Aorta (tissue), 5 donors: Measurements from ENCODE around the gene SLC25A15. TPM values are rescaled to one million over a fixed set of nuclear protein-coding genes. Genes with fewer than 3 reads are reported as not detected.
"Not testable (repeated sequence)": the region's sequence is repeated elsewhere in the genome, so short reads cannot be mapped to it uniquely, and the experiment has no call there.

Experiments used
- ATAC-seq: fragments of 200-7000 bp; cut with Tn5 transposase; one replicate; pipeline ENCODE4 v1.9.1; 2022; ENCODE audit warnings: moderate library complexity; ENCODE audit not compliant: low FRiP score
- DNase-seq, 2 donors: peaks; one replicate each; pipeline ENCODE4 v3.0.0-alpha.2; 2020
- H3K27ac ChIP-seq, 2 donors: one replicate each; pipeline ENCODE4 v1.5.1; 2013; ENCODE audit warnings: low read length in 2 of 2, mild to moderate bottlenecking in 2 of 2, moderate library complexity in 2 of 2, control low read depth in 1 of 2, inconsistent platforms in 1 of 2, low read depth in 1 of 2
- H3K27me3 ChIP-seq, 2 donors: one replicate each; pipeline ENCODE4 v1.6.1; 2013; ENCODE audit warnings: control low read depth in 1 of 2, low read length in 1 of 2, mild to moderate bottlenecking in 1 of 2, moderate library complexity in 1 of 2; ENCODE audit not compliant: insufficient read depth in 2 of 2, control insufficient read depth in 1 of 2
- H3K36me3 ChIP-seq, 2 donors: one replicate each; pipeline ENCODE4 v1.6.1; 2013; ENCODE audit warnings: control low read depth in 1 of 2, low read length in 1 of 2, mild to moderate bottlenecking in 1 of 2; ENCODE audit not compliant: insufficient read depth in 2 of 2, control insufficient read depth in 1 of 2
- H3K4me1 ChIP-seq, 2 donors: one replicate each; pipeline ENCODE4 v1.6.1; 2013; ENCODE audit warnings: low read length in 2 of 2, control low read depth in 1 of 2, mild to moderate bottlenecking in 1 of 2, moderate library complexity in 1 of 2; ENCODE audit not compliant: insufficient read depth in 2 of 2, control insufficient read depth in 1 of 2
- H3K4me3 ChIP-seq, 2 donors: one replicate each; pipeline ENCODE4 v1.5.1; 2013; ENCODE audit warnings: low read length in 2 of 2, control low read depth in 1 of 2, mild to moderate bottlenecking in 1 of 2
- H3K9me3 ChIP-seq: one replicate; pipeline ENCODE4 v1.6.1; 2013; ENCODE audit warnings: mild to moderate bottlenecking, low read length; ENCODE audit not compliant: control insufficient read depth
- WGBS, 2 donors: extraction: QIAGEN DNeasy Blood & Tissue Kit; methylation state at CpG; one replicate each; pipeline ENCODE4 v1.1.7; 2013; 5-methylcytosine and 5-hydroxymethylcytosine counted together
- intact Hi-C, 2 donors: fragments of 100-400 bp; cut with DNase I; formaldehyde crosslinking; loops; one replicate each; pipeline versions ENCODE4 v1.14.2 to v1.15.0; 2022
- microRNA-seq, 2 donors: library from miRNA; unstranded; fragments of <30 nt; microRNA quantifications; one replicate each; pipeline ENCODE4 v1.2.0, GENCODE V29; 2020
- polyA plus RNA-seq, 2 donors: library from polyadenylated mRNA; stranded (reverse); fragments of 200-250 nt; gene quantifications; one replicate each; pipeline ENCODE4 v1.2.3, GENCODE V29; 2013
- total RNA-seq, 2 donors: library from RNA; stranded (reverse); fragmentation: NEBNext Ultra II Directional; extraction: Animal tissue kit (Norgen Biotek cat#: 25700); gene quantifications; one replicate each; pipeline ENCODE4 v1.2.1, GENCODE V29; 2021
- donor health status: healthy with polysubstance abuse.
- donor health status: Bipolar disorder and iron deficiency.
- donor health status: DM: no; HTN: no; CAD: no.
- donor health status: DM: no; HTN: no; CAD: no.
- donor health status: DM: yes; HTN: yes; CAD: no.

The SLC25A15 gene
- total and polyA plus RNA-seq, 4 donors = 1.1 to 3.7 (median 2.3) TPM

DNA sequence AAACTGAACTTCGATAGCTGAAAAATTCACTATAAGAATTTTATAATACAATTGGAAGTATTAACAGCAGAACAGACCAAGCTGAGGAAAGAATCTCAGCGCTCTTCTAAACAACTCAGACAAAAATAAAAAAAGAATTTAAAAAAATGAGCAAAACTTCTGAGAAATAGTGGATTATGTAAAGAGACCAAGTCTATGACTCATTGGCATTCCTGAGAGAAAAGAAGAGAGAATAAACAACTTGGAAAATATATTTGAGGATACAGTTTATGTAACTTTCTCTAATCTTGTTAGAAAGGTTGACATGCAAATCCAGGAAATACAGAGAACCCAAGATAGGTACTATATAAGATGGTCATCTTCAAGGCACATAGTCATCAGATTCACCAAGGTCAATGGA is 25.4 kb downstream of the SLC25A15 start:
- WGBS, 2 donors = 97% methylated on average over 2 of the region's 2 CpGs
- peaks cover under 1 to 1% of the 10 kb centered on the region in 2 donors for H3K36me3 ChIP-seq
- ATAC-seq (no peak), DNase-seq (no peak)
- H3K4me1 ChIP-seq = no peaks in the 10 kb centered on the region
- intact Hi-C loops = no loop called here
- H3K9me3 ChIP-seq = no peaks in the 10 kb centered on the region
- no peak overlapping the region for H3K27ac ChIP-seq
- H3K27me3 ChIP-seq = no peaks in the 10 kb centered on the region
- no peak overlapping the region for H3K4me3 ChIP-seq

DNA sequence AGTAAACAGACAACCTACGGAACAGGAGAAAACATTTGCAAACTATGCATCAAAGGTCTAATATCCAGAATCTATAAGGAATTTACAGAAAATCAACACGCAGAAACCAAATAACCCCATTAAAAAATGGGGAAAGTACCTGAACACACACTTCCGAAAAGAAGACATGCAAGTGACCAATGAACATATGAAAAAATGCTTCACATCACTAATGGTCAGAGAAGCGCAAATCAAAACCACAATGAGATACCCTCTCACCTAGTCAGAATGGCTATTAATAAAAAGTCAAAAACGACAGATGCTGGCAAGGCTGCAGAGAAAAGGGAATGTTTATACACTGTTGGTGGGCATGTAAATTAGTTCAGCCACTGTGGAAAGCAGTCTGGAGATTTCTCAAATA is 29.5 kb downstream of the SLC25A15 start:
- Histone ChIP-seq H3K36me3 (peaks cover 0 to 1% of the 10 kb centered on the region in 2 donors), H3K4me1 (no peaks in the 10 kb centered on the region), H3K27me3 (no peaks in the 10 kb centered on the region), H3K27ac (no peak overlapping the region), H3K9me3 (no peaks in the 10 kb centered on the region), H3K4me3 (no peak overlapping the region)
- ATAC-seq (no peak), DNase-seq (no peak)
- 86 to 89% methylated on average over 5 of the region's 5 CpGs for WGBS, 2 donors
- intact Hi-C loops = no loop called here

GRCh38 chr13:40819797-40820315 is 30.4 kb downstream of the SLC25A15 start:
- Histone ChIP-seq H3K4me3 (no peak overlapping the region), H3K36me3 (peaks cover 0 to 1% of the 10 kb centered on the region in 2 donors), H3K4me1 (no peaks in the 10 kb centered on the region), H3K9me3 (no peaks in the 10 kb centered on the region), H3K27ac (no peak overlapping the region), H3K27me3 (no peaks in the 10 kb centered on the region)
- ATAC-seq (no peak), DNase-seq (no peak)
- intact Hi-C loops = no loop called here
- 88 to 90% methylated on average over 1 of the region's 1 CpG for WGBS, 2 donors

DNA sequence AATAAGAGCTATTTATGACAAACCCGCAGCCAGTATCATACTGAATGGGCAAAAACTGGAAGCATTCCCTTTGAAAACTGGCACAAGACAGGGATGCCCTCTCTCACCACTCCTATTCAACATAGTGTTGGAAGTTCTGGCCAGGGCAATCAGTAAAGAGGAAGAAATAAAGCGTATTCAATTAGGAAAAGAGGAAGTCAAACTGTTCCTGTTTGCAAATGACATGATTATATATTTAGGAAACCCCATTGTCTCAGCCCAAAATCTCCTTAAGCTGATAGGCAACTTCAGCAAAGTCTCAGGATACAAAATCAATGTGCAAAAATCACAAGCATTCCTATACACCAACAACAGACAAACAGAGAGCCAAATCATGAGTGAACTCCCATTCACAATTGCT is 50.3 kb downstream of the SLC25A15 start:
- H3K4me1 ChIP-seq, DNase-seq: not testable (repeated sequence)

GRCh38 chr13:40840955-40841354 is 51.5 kb downstream of the SLC25A15 start:
- 95 to 98% methylated on average over 2 of the region's 2 CpGs for WGBS, 2 donors
- intact Hi-C loops, H3K9me3 ChIP-seq, H3K36me3 ChIP-seq, H3K27ac ChIP-seq, ATAC-seq, DNase-seq, H3K4me1 ChIP-seq, H3K27me3 ChIP-seq, H3K4me3 ChIP-seq: not testable (repeated sequence)

More for the DNA sequence above, 50.3 kb downstream of the SLC25A15 start:
- 83 to 92% methylated on average over 2 of the region's 2 CpGs for WGBS, 2 donors
- H3K27ac ChIP-seq, H3K9me3 ChIP-seq, ATAC-seq, H3K36me3 ChIP-seq, H3K27me3 ChIP-seq, intact Hi-C loops, H3K4me3 ChIP-seq: not testable (repeated sequence)

Small RNA genes lying within 50 kb of the gene (microRNA-seq; reads per million reads assigned to microRNA genes)
- 0 reads per million in 2 donors for gene MIR621

Other genes with a start within 250 kb of the SLC25A15 start
- 10 to 100 TPM; 30.4 to 33.4 TPM for gene FOXO1, start 123.0 kb upstream of the SLC25A15 start, total RNA-seq
- gene FOXO1, start 123.0 kb upstream of the SLC25A15 start, polyA plus RNA-seq = 1 to 10 TPM; 4.1 to 8.2 TPM
- gene MRPS31, start 18.4 kb upstream of the SLC25A15 start, total RNA-seq = 10 to 100 TPM; 14.6 to 20.5 TPM
- 10 to 100 TPM; 12.9 to 18.1 TPM for gene MRPS31, start 18.4 kb upstream of the SLC25A15 start, polyA plus RNA-seq
- 10 to 100 TPM; 71.6 to 77.0 TPM for gene ELF1, start 229.7 kb downstream of the SLC25A15 start, total RNA-seq
- 10 to 100 TPM; 23.0 to 23.7 TPM for gene ELF1, start 229.7 kb downstream of the SLC25A15 start, polyA plus RNA-seq